ENCODE measurements around the gene UTY. TPM values are rescaled to one million over a fixed set of nuclear protein-coding genes. Genes with fewer than 3 reads are reported as not detected.

UTY gene
- total RNA-seq, 1 experiment from 2014 or later = not detected

DNA sequence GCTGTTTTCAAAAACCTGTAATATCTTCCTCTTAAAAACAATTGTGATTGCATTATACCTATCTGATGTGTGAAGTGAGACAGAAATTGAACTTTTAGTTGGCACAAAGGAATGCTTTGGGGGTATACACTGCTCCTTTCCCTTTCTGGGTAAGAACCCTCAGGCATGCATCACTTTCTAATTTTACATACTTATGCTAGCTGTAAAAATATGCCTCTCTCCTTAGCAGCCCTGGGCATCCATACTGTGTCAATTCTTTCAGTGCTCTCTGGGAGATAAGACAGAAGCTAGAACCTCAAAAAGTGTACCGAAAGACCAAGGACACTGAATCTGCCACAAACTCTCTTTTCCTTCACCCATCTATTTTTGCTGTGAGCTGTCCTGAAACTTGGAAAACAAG is 246.7 kb downstream of the UTY start:
- H3K4me2 ChIP-seq (ENCODE audit: low read length) = no peak overlapping the region
- TF ChIP-seq, protein P1, sequence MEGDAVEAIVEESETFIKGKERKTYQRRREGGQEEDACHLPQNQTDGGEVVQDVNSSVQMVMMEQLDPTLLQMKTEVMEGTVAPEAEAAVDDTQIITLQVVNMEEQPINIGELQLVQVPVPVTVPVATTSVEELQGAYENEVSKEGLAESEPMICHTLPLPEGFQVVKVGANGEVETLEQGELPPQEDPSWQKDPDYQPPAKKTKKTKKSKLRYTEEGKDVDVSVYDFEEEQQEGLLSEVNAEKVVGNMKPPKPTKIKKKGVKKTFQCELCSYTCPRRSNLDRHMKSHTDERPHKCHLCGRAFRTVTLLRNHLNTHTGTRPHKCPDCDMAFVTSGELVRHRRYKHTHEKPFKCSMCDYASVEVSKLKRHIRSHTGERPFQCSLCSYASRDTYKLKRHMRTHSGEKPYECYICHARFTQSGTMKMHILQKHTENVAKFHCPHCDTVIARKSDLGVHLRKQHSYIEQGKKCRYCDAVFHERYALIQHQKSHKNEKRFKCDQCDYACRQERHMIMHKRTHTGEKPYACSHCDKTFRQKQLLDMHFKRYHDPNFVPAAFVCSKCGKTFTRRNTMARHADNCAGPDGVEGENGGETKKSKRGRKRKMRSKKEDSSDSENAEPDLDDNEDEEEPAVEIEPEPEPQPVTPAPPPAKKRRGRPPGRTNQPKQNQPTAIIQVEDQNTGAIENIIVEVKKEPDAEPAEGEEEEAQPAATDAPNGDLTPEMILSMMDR (conservative IDR thresholded peaks at IDR 0.05; ENCODE audit: low read depth, low read length) = no peak
- TF ChIP-seq EZH2phosphoT487 (IDR thresholded peaks at IDR 0.05; ENCODE audit: borderline replicate concordance, low read length) (no peak), EZH2 (IDR thresholded peaks at IDR 0.05; ENCODE audit: low read length, unreplicated experiment) (no peak)
- intact Hi-C loops (cut with micrococcal nuclease) = no loop called here
- H3K4me1 ChIP-seq (ENCODE audit: insufficient read depth, low read length) = no peaks in the 10 kb centered on the region
- H3K4me3 ChIP-seq (ENCODE audit: low read length) = no peak overlapping the region
- H3K36me3 ChIP-seq (ENCODE audit: low read depth, low read length) = no peaks in the 10 kb centered on the region
- no peaks in the 10 kb centered on the region for H3K27me3 ChIP-seq (ENCODE audit: low read length)
- H4K20me1 ChIP-seq (ENCODE audit: low read length) = no peaks in the 10 kb centered on the region
- no peaks in the 10 kb centered on the region for H3K9me2 ChIP-seq (replicated peaks; ENCODE audit: low read length)
- no peaks in the 10 kb centered on the region for H3K79me2 ChIP-seq (ENCODE audit: low read length)
- DNase-seq = no peak
- H3K27ac ChIP-seq (ENCODE audit: low read length) = no peak overlapping the region
- H3K9me3 ChIP-seq (ENCODE audit: low read length) = no peaks in the 10 kb centered on the region
- no TSS peak for BruUV-seq (replicated peaks)
- no peaks in the 10 kb centered on the region for H3F3A ChIP-seq (ENCODE audit: low read length, unreplicated experiment)
- no peak for ATAC-seq
- no peak overlapping the region for H2AFZ ChIP-seq (ENCODE audit: low read length)
- CTCF ChIA-PET = no interaction called here
- POLR2A ChIA-PET (ENCODE audit: unreplicated experiment) = no interaction called here
- H3K9ac ChIP-seq (ENCODE audit: low read length) = no peak overlapping the region

DNA sequence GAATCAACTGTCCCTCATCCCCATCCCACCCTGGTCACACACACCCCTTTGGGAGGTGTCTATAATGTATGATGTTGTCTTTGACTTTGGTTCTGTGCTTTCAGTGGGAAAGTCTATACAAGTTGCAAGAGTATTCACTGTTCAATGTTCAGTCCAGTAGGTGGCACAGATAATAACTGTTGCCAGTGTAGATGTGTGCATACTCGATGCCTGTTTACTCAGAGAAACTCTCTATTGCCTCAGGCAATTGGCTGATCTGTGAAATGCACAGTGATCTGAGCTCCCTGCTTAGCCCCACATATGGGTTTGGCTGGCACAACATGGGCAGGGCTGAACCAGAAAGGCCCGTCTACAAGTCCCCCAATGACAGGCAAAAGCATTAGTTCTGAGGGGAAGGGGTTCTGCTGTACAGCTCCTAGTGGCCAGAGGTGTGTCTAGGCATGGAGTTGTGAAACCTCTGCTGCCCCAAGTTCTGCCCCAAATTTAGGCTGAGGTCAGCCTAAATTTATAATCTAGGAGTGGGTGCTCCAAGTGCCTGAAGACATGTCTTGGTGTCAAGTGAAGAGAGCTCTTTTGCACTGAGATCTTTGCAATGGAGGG is 252.4 kb downstream of the UTY start:
- ChIA-PET CTCF (no interaction called here), POLR2A (ENCODE audit: unreplicated experiment) (no interaction called here)
- TF ChIP-seq, protein P1 (conservative IDR thresholded peaks at IDR 0.05; ENCODE audit: low read depth, low read length) = no peak
- TF ChIP-seq EZH2phosphoT487 (IDR thresholded peaks at IDR 0.05; ENCODE audit: borderline replicate concordance, low read length) = no peak
- no peak for TF ChIP-seq EZH2 (IDR thresholded peaks at IDR 0.05; ENCODE audit: low read length, unreplicated experiment)
- Histone ChIP-seq H3K27me3 (ENCODE audit: low read length) (no peaks in the 10 kb centered on the region), H3K4me3 (ENCODE audit: low read length) (no peak overlapping the region), H3K36me3 (ENCODE audit: low read depth, low read length) (no peaks in the 10 kb centered on the region), H3F3A (ENCODE audit: low read length, unreplicated experiment) (no peaks in the 10 kb centered on the region), H3K27ac (ENCODE audit: low read length) (no peak overlapping the region), H4K20me1 (ENCODE audit: low read length) (no peaks in the 10 kb centered on the region), H2AFZ (ENCODE audit: low read length) (no peak overlapping the region), H3K4me2 (ENCODE audit: low read length) (no peak overlapping the region), H3K9me3 (ENCODE audit: low read length) (no peaks in the 10 kb centered on the region), H3K4me1 (ENCODE audit: insufficient read depth, low read length) (no peaks in the 10 kb centered on the region), H3K79me2 (ENCODE audit: low read length) (no peaks in the 10 kb centered on the region), H3K9me2 (replicated peaks; ENCODE audit: low read length) (no peaks in the 10 kb centered on the region), H3K9ac (ENCODE audit: low read length) (no peak overlapping the region)
- no TSS peak for BruUV-seq (replicated peaks)
- intact Hi-C loops (cut with micrococcal nuclease) = no loop called here
- DNase-seq = no peak
- no peak for ATAC-seq

DNA sequence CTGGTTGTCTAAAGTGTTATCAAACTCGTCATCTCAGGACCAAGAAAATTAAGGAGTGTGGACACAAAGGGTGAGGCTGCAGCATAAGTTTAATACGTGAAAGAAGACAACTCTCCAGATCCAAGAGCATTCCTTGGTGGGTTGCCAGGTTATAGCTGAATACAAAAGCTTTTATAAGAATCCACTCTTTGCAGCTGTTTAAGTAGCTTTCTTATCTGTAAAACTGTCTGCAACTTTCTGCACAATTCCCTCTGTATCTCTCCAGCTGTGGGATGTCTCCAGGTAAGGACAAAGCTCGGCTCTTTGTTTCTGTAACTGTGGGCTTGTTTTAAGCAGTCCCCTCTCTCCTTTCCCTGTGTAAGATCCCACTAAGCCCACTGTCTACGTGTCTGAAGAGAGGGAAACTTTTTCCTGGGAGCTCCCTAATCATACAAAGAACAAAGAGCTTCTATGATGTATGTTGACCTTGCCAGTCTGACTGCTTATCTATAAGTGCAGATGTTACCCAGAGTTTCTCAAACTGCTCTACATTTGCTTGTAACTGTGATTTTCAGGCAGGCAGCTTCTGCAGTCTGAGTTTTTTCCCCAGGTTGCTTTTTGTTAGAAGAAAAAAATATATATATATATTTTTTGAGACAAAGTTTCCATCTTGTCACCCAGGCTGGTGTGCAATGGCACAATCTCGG is 268.7 kb downstream of the UTY start:
- no TSS peak for BruUV-seq (replicated peaks)
- Histone ChIP-seq H3K27ac (ENCODE audit: low read length) (no peak overlapping the region), H3K79me2 (ENCODE audit: low read length) (no peaks in the 10 kb centered on the region), H3F3A (ENCODE audit: low read length, unreplicated experiment) (no peaks in the 10 kb centered on the region), H3K4me2 (ENCODE audit: low read length) (no peak overlapping the region), H3K4me1 (ENCODE audit: insufficient read depth, low read length) (no peaks in the 10 kb centered on the region), H3K36me3 (ENCODE audit: low read depth, low read length) (no peaks in the 10 kb centered on the region), H3K27me3 (ENCODE audit: low read length) (no peaks in the 10 kb centered on the region), H3K9me3 (ENCODE audit: low read length) (no peaks in the 10 kb centered on the region), H3K4me3 (ENCODE audit: low read length) (no peak overlapping the region), H2AFZ (ENCODE audit: low read length) (no peak overlapping the region), H3K9ac (ENCODE audit: low read length) (no peak overlapping the region), H4K20me1 (ENCODE audit: low read length) (no peaks in the 10 kb centered on the region), H3K9me2 (replicated peaks; ENCODE audit: low read length) (no peaks in the 10 kb centered on the region)
- intact Hi-C loops (cut with micrococcal nuclease) = no loop called here
- TF ChIP-seq EZH2 (IDR thresholded peaks at IDR 0.05; ENCODE audit: low read length, unreplicated experiment) (no peak), EZH2phosphoT487 (IDR thresholded peaks at IDR 0.05; ENCODE audit: borderline replicate concordance, low read length) (no peak)
- TF ChIP-seq, protein P1 (conservative IDR thresholded peaks at IDR 0.05; ENCODE audit: low read depth, low read length) = no peak
- ATAC-seq = no peak
- CTCF ChIA-PET = no interaction called here
- POLR2A ChIA-PET (ENCODE audit: unreplicated experiment) = no interaction called here
- DNase-seq = no peak

Data from PC-3 (cell line).